ENCODE results near the gene FZR1. TPM values are rescaled to one million over a fixed set of nuclear protein-coding genes. Genes with fewer than 3 reads are reported as not detected.
A peak's percentile ranks its signal among the peaks of the same experiment; 100 is the strongest.

FZR1 gene
- total RNA-seq, 1 donor from 2014 or later, result 63.2 TPM

DNA sequence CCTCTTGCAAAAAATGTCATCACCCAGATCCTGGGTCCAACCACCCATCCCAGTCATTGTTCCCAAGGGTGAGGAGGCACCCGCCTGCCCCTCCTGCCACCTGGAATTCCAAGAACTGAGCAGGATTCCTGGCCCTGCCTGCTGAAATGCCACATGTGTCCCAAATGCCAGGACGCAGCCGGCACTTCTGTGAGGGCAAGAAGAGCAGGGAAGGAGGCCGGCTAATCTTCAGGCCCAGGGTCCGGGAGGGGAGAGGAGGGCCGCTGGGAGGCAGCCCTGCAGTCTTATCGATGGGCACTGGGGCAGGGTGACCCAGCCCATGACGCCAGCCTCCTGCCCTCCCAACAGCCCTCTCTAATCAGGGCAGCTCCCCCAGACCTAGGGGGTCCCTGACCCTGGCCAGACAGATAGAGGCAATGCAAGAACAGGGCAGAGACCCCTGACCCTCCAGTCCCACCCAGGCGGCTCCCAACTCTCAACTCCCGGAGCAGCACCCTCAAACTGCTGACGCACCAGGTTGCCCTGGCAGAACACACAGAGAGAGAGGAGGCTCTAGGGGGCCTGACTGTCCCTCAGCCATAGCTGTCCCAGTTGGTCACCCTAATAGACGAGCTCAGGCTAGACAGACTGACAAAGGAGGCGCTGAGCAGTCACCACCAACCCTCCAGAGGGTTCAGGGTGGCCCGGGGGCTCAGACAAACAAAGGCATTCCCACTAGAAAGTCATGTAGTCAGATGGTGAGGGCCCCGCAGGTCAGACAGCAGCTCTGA is 49.7 kb downstream of the FZR1 start:
- peaks cover 16% of the 10 kb centered on the region for H3K4me1 Mint-ChIP-seq (ENCODE audit: unreplicated experiment)
- H3K4me3 Mint-ChIP-seq, result peak overlapping the region; percentile 92
- H3K27me3 Mint-ChIP-seq, result no peaks in the 10 kb centered on the region
- H3K9me3 Mint-ChIP-seq, result no peaks in the 10 kb centered on the region
- no peak for TF ChIP-seq CTCF (conservative IDR thresholded peaks at IDR 0.05)
- H3K27ac Mint-ChIP-seq, result peak overlapping the region; percentile 78
- H3K36me3 Mint-ChIP-seq, result no peaks in the 10 kb centered on the region
- no peak for DNase-seq (ENCODE audit: extremely low spot score, unreplicated experiment)

- peaks cover 16% of the 10 kb centered on the region for H3K4me1 Mint-ChIP-seq (ENCODE audit: unreplicated experiment)
- peak overlapping the region; percentile 78 for H3K27ac Mint-ChIP-seq
- no peaks in the 10 kb centered on the region for H3K9me3 Mint-ChIP-seq
- no peak for TF ChIP-seq CTCF (conservative IDR thresholded peaks at IDR 0.05)
- no peak for DNase-seq (ENCODE audit: extremely low spot score, unreplicated experiment)
- H3K36me3 Mint-ChIP-seq, result no peaks in the 10 kb centered on the region
- no peaks in the 10 kb centered on the region for H3K27me3 Mint-ChIP-seq
- peak overlapping the region; percentile 92 for H3K4me3 Mint-ChIP-seq
Measured at GRCh38 chr19:3556423-3556977, 50.4 kb downstream of the FZR1 start.

DNA sequence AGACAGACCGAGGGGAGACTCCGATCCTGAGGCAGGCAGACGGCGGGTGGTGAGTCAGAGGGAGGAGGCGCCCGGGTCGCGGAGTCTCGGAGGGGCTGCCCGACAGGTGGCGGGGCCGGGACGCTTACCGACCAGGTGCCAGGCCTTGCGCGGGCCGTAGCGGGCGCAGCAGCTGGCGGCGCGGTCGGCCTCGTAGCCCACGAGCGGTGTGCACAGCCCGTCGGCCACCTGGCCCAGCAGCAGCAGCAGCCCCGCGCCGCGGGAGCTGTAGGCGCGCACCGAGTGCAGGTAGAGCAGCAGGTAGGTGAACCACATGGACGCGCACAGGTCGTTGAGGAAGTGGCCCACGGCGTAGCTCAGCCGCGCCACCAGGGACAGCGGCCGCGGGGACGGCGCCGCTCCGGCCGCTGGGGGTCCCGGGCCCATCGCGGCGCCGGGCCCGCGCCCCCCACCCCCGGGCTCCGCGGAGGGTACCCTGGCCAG is 50.9 kb downstream of the FZR1 start:
- peaks cover 16% of the 10 kb centered on the region for H3K4me1 Mint-ChIP-seq (ENCODE audit: unreplicated experiment)
- no peaks in the 10 kb centered on the region for H3K36me3 Mint-ChIP-seq
- no peak for DNase-seq (ENCODE audit: extremely low spot score, unreplicated experiment)
- H3K4me3 Mint-ChIP-seq, result peak overlapping the region; percentile 92
- peak overlapping the region; percentile 78 for H3K27ac Mint-ChIP-seq
- no peaks in the 10 kb centered on the region for H3K27me3 Mint-ChIP-seq
- TF ChIP-seq CTCF (conservative IDR thresholded peaks at IDR 0.05), result peak; percentile 29
- H3K9me3 Mint-ChIP-seq, result no peaks in the 10 kb centered on the region

- H3K36me3 Mint-ChIP-seq, result no peaks in the 10 kb centered on the region
- DNase-seq (ENCODE audit: extremely low spot score, unreplicated experiment), result peak; percentile 95
- TF ChIP-seq CTCF (conservative IDR thresholded peaks at IDR 0.05), result no peak
- H3K27ac Mint-ChIP-seq, result peak within 1 kb of the TSS; percentile 78
- H3K4me1 Mint-ChIP-seq (ENCODE audit: unreplicated experiment), result peaks cover 16% of the 10 kb centered on the region
- H3K4me3 Mint-ChIP-seq, result peak within 1 kb of the TSS; percentile 92
- H3K9me3 Mint-ChIP-seq, result no peaks in the 10 kb centered on the region
- H3K27me3 Mint-ChIP-seq, result no peaks in the 10 kb centered on the region
Measured at GRCh38 chr19:3557461-3558248, 51.5 kb downstream of the FZR1 start, which contains the start of gene MFSD12. Gene MFSD12, minus strand, starts transcription at chr19:3557586. Its CDS starts 183 bp downstream, at chr19:3557403.

DNA sequence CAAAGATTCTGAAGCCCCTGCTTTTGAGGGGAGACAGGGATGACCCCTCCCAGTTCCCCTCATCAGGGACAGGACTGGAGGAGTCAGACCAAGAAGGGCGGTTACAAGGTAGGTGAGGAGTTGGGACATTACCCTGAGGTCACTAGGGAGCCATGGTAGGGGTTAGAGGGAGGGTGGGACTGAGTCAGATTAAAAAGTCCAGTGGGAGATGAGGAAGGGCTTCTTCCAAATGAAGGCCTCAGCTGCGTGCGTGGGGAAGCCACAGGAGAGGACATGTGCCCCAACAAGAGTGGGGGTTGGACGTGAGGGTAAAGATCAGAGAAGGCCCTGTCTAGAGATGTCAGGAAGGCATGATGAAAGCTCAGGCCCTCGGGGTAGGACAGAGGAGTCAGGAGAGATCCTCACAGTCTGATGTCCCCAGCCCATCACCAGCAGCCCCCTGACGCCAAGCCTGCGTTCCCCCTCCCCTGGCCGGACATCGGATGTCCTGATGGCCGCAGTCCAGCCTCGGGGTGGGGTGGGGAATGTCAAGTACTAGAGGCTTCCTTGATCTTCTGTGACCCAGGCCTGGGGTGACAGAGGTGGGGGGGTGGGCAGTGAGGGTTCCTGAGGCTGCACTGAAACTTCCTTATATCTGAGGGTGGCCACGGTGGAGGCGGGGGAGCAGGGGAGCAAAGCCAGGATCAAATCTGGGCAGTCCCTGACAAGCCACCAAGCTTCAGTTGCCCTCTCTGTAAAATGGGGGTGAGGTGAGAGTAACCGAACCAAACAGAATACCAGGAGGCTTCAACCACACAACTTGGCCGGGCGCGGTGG is 57.8 kb downstream of the FZR1 start:
- Mint-ChIP-seq H3K4me1 (ENCODE audit: unreplicated experiment) (peaks cover 3% of the 10 kb centered on the region), H3K27me3 (no peaks in the 10 kb centered on the region), H3K27ac (no peak overlapping the region), H3K9me3 (no peaks in the 10 kb centered on the region), H3K4me3 (no peak overlapping the region), H3K36me3 (no peaks in the 10 kb centered on the region)
- no peak for TF ChIP-seq CTCF (conservative IDR thresholded peaks at IDR 0.05)
- no peak for DNase-seq (ENCODE audit: extremely low spot score, unreplicated experiment)

Data from type B pancreatic cell (in vitro differentiated cells).